NCI-H1105 (cell line): ENCODE measurements around the gene GPHA2.
"Not testable (repeated sequence)": the region's sequence is repeated elsewhere in the genome, so short reads cannot be mapped to it uniquely, and the experiment has no call there.

Experiments
- DNase-seq: peaks from one replicate; lab custom pipeline; 2025; lab: John Stamatoyannopoulos, UW

The GPHA2 gene, protein sequence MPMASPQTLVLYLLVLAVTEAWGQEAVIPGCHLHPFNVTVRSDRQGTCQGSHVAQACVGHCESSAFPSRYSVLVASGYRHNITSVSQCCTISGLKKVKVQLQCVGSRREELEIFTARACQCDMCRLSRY

DNA sequence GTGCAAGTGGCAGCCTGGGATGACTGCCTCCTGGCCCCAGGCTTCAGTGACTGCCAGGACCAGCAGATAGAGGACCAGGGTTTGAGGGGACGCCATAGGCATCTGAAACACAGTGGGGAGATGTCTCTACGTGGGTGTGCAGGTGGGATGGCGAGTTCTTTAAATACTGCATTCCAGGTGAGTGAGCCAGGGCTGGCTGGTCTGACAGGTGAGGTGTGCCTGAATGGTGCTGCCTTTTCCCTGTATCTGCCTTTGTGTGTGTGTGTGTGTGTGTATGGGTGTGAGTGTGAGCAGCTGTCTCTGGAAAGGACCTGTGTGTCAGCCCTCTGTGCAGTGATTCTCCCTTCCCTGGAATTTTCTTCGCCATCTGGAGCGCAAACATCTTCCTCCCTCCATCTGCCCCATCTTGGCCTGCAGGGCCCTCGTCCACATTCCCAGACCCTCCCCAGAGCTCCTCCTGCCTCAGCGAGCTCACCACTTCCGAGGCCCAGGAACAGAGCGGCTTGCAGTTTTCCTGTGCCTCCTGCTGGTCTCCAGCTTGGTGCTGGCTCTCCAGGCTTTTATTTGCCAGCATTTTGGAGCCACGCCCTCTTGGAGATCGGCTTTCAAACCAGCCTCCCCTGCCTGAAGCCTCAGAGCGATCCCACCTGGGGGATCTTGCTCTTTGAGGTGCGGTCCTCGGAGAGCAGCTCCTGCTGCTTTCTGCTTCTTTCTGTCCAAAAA, at the start of gene GPHA2:
TSS of gene GPHA2 (minus strand) at position 535 of the 723 bp plus-strand sequence. CDS start at position 102, 433 bp downstream.
- DNase-seq, result no peak

DNA sequence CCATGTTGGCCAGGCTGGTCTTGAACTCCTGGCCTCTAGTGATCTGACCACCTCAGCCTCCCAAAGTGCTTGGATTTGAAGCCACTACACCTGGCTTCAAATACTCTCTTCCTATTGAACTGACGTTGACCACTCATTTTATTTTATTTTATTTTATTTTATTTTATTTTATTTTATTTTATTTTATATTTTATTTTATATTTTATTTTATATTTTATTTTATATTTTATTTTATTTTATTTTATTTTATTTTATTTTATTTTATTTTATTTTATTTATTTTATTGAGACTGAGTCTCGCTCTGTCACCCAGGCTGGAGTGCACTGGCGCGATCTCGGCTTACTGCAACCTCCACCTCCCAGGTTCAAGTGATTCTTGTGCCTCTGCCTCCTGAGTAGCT, 47.6 kb upstream of the GPHA2 start:
- DNase-seq, result not testable (repeated sequence)

DNA sequence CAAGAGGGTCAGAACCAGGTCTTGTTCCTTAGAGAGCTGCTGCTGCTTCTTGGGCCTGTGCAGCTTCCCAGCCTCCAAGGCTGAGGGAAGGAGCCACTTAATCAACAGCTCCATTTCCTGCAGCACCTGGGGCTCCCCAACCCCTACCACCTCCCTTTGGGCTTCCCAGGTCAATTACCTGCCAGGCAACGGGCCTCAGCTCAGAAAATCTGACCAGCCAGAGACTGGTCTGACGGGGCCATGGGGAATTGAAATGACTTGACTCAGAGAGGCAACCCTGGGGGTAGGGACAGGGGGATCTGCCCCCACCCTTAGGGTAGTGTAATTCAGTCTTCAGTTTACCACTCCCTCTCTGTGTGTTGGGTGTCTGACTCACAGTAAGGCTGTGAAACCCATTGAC, 41.0 kb upstream of the GPHA2 start:
- no peak for DNase-seq

DNA sequence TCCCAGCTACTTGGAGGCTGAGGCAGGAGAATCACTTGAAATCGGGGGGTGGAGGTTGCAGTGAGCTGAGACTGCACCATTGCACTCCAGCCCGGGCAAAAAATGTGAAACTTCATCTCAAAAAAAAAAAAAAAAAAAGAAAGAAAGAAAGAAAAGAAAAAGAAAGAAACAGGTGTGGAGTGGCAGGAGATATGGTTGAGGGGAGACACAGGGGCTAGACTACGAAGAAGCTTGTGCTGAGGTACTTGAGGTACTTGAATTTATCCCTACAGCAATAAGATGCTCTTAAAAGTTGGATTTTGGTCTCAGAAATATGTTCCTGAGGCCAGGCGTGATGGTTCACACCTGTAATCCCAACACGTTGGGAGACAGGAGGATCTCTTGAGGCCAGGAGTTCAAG, 38.4 kb upstream of the GPHA2 start:
- no peak for DNase-seq

DNA sequence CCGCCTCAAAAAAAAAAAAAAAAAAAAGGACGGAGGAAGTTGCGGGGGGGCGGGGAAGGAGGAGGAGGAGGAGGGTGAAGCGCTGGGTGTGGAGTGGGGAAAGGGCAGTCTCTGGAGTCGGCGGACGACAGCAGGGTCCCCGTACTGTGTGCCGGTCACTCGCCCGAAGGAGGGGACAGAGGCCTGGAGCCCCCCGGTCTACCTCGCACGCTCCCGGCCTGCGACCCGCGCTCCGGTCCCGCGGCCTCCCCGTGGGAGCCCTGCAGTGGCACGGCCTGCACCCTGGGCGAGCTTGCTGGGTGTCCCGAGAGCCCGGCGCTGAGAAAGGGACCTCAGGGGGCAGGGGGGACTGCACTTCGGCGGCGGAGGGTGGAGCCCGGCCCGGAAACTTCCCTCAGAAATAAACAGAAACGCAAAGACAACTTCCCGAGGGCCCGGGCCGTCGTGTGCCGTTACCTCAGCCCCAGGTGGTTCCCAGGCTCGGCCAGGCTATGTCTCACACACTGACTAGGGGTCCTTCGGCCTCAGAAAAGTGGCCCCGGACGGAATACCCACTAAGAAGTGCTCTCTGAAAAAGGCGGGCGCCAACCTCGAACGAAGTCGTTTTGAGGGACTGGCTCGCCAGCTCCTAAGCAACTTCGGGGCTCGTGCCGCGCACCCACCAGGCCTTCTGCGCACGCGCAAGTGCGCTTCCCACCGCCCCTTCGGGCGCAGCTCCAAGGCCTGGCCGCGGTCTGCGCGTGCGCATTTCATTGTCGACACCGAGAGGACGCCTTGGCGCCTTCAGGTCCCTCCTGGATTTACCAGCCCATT, 35.9 kb upstream of the GPHA2 start, which contains the start of gene MAJIN:
TSS of gene MAJIN (minus strand) at position 688 of the 813 bp plus-strand sequence. CDS start 12,703 bp downstream, outside the sequence.
- DNase-seq, result no peak

DNA sequence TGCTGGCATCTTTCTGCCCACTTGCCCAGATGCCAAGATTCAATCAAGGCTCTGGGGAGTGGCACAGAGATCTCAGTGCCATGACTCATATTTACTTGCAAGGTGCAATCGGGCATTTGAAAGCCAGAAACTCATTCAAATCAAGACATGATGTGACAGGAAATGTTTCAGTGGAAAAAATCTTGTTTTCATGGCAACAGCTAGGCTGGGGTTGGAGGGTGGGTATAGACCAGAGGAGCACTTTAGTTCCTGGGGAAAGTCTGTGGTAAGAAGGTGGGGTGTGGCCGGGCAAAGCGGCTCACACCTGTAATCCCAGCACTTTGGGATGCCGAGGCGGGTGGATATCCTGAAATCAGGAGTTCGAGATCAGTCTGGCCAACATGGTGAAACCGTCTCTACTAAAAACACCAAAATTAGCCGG, 35.0 kb upstream of the GPHA2 start:
- no peak for DNase-seq

DNA sequence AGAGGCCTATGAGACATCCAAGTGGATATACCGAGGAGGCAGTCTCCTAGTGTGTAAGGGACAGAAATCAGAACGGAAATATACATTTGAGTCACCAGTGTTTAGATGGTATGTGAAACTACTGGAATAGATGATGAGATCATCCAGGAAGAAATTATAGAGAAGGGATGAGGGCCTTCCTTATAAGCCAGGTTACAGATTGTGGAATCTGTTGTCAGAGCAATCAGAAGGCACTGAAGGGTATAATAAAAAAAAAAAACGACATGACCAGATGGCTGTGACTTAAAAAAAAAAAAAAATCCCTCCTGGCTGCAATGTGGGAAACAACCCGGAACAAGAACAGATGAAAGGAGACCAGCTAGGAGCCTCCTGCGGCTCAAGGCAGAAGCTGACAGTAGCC, 33.5 kb upstream of the GPHA2 start:
- no peak for DNase-seq

DNA sequence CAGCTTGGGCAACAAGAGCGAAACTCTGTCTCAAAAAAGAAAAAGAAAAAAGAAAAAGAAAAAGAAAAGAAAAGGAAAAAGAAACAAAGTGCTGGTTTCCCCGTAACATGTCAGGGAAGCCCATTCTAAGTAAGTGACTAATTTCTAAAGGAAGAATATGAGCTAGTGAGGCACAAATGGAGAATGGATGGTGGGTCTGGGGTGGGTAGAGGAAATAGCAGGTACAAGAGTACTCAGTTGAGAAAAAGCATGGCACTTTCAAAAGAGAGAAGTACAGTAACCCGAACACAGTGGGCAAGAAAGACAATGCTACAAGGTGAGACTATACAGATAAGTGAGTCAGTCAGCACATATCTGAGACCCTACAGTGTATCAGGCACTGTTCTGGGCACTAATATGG, 31.7 kb upstream of the GPHA2 start:
- DNase-seq, result no peak

DNA sequence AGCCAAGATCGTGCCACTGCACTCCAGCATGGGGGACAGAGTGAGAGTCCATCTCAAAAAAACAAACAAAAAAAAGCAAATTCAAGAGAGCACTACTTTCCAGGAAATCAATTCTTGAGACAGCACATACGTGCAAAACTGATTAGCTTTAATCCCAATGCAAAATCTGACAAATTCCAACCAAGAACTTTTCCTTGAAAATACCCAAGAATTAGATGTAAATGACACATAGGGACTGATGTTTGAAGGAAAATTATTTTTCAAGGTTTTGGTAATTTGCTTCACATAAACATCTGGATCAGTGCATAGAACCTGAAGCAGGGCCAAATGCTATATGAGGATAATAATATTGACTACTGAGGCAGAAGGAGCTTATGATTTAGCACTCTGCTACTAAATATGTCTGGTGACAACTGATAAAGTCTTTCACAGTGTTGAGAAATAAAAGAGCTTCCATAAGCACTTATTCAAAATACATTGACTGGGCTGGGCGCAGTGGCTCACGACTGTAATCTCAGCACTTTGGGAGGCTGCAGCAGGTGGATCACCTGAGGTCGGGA, 27.5 kb upstream of the GPHA2 start:
- DNase-seq, result no peak

DNA sequence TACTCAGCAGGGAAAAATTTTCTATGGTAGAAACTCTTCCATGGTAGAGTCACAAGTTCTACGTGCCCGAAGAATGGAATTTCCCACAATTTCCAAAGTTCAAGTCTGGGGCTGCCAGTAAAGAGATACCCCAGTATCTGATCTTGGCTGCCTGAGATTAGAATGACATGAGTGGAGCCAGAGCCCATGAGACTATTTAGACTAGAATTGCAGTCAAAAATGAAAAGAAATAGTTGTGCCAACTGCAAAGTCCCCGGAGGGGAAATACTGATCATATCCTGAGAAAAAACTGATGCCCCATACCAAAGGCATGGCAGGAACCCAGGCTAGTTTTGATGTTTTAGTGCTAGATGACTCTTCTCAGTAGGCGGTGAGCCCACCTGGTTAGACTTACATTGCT, 25.0 kb upstream of the GPHA2 start:
- no peak for DNase-seq

DNA sequence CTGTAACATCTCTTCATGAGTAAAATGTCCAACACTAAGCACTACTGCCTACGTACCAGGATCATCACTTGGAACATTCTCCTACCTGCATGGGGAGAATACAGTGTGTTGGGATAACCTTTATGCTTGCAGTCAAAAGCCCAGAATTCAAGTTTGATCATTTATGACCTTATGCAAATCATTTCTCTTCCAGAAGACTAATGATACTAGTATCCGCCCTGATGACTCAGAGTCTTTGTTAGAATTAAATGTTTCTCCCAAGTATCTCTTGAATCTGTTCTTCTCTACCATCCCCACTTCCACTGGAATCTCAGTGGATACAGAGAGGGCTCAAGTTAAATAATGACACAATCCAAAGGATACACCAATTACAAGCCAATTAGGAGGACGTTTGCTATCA, 23.8 kb upstream of the GPHA2 start:
- DNase-seq, result no peak

DNA sequence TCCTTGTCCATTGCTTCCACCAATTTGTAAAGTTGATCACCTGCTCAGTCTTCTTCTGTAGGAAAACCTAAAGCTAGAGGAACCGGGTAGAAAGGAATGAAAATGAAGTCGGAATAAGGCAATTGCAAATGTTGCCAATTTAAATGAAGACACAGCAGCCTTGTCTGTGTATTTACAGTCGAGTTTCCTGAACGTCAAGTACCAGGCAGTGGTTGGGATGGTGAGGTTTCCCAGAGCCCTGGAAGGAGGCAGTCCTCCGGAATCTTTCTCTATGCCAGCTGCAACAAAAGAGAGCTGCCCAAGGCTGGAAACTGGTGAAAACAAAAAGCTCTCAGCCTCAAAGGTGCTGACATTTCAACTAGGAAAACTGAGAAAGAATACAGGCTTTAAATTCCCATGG, 18.5 kb upstream of the GPHA2 start:
- no peak for DNase-seq

DNA sequence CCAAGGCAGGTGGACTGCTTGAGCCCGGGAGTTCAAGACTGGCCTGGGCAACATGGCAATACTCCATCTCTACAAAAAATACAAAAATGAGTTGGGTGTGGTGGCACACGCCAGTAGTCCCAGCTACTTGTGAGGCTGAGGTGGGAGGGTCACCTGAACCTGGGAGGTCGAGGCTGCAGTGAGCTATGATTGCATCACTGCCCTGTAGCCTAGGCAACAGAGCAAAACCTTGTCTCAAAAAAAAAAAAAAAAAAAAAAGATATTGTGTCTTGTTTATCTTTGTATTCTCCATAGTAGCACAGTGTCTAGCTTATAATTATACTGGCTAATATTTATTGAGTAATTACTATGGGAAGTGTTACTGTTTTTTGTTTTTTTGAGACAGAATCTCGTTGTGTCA, 15.8 kb upstream of the GPHA2 start:
- DNase-seq, result no peak

DNA sequence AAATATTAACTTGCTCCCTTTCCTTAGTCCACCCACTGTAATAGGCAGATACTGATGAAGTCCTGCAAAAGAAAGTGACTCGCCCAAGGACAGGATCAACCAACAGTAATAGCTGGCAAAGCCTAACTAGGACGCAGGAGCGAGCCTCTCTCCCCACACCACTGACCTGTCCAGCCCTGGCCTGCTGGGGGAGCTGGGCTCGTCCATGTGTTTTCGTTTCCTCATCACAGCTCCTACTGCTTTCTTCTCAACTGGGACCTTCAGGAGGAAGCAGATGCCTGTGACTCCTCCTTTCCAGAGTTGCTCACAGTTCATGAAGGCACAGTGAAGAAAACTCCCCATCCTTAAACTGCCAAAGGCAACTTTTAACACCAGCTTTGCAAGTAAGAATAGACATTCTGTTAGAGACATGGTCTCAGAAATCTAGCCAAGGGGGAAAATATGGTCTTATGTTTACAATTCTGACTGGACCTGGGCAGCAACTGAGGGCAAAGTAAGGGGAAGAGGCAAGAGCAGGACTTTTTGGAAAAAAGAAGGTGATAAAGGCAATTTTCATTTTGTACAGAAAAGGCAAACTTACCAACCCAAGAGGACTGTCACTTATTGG, 11.6 kb upstream of the GPHA2 start:
- no peak for DNase-seq

DNA sequence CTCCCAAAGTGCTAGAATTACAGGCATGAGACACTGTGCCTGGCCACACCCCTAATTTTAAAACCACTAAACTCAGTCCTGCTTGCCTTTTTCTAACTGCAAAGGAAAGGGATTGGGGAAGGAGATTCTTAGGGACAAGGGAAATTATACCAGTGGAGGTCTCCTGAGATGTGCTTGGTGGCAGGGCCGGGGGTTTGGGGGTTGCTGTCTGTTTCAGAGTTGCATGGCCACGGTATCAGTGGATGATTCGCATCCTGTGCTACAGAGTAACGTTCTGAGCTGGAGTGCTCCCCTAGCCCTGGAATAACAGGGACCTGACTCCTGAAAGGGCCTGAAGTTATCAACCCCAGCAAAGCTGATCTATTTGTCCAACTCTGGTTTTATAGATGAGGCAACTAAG, 846 bp upstream of the GPHA2 start:
- no peak for DNase-seq

DNA sequence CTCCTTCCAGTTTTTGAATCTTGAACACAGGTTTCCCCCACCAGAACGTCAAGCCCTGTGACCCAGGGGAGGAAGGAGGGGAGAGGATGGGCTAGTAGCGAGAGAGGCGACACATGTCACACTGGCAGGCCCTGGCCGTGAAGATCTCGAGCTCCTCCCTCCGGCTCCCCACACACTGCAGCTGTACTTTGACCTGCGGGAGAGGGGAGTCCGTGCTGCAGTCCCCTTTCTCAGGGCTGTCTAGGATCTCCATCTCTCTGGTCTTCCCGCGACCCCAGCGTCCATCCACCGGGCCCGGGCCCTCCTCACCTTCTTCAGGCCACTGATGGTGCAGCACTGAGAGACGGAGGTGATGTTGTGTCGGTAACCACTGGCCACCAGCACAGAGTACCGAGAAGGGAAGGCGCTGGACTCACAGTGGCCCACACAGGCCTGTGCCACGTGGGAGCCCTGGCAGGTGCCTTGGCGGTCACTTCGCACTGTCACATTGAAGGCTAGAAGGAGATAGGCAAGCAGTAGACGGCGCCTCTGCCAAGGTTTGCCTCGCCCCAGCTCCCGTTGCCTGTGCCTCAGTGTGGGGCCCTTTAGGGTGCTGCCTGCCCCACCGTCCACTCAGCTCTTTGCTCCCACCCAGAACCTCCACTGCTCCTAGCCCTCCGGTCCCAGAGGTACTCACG, 873 bp downstream of the GPHA2 start:
- no peak for DNase-seq

DNA sequence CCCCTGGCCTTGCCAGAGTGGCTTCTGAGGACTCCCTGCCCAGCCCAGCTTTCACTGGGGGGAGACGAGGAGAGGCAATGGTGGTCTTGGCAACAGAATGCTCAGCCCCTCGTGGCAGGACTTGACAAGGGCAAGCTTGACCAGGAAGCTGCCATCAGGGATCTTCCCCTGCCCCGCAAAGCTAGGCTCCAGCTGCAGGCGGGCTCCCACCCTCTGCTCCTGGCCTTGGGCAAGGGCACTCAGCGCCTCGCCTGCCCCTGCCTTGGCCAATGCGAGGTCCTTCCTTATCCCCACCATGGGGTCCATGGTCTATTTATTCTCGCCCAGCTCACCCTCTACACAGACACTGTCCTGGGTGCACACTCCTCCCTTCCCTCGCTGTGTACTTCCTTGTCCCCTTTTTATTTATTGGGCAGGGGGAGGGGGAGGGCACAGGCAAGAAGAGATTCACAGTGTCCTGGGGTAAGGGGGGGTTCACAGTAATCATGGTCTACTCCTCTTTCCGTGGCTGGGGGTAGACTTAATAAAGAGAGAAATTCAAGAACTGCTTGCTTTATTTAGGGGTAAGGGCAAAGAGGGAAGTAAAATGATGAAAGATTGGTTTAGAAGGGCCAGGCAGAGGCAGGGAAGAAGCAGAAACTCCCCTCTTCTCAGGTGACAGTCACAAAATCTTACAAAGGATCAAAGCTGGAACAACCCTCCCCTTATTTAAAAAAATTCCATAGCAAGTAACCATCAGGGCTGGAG, 1.6 kb downstream of the GPHA2 start:
- DNase-seq, result no peak

DNA sequence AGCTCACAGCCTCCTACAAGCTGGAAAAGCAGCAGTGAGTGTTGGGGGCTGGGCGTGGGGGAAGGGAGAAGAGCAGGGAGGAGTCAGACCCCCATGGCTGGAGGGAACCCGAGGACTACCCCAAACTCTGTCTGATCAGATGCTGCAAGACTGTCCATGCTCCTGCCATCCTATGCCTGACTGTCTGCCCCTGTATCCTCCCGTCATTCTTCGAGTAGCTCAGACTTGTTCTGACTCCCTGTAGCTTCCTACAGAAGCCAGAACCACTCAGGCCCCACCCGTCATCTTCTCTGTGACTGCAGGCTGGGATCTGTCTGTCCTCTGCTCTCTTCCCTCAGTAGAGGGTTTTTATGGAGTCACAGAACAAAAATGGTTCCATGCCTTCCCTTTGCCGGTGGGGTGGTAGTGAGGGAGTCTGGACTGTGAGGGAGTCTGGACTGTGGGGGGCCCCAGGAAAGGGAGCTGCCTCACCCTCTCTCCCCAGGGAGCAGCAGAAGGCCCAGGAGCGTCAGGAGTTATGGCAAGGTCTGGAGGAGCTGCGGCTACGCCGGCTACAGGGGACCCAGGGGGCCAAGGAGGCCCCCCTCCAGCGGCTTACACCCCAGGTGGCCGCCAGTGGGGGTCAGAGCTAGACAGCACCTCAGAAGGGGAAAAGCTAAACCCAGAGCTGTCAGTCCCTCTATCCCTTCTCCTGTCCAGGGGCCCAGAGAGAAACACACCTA, 2.3 kb downstream of the GPHA2 start:
- no peak for DNase-seq

DNA sequence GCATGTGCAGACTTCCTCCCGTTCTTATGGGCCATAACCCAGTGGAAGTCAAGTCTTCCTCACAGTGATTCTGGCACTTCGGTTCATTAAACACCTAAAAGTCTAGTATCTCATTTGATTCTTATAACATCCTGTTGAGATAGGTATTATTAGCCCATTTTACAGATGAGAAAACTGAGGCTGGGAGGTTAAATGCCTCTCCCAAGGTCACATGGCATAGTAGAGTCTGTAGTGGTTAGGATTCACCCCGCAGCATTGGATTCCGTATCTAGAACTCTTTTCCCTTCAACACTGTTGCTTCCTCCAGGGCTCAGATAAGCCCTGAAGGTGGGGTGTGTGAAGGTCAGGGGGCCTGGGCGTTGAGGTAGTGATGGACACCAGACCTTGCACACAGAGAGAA, 3.4 kb downstream of the GPHA2 start:
- DNase-seq, result no peak

DNA sequence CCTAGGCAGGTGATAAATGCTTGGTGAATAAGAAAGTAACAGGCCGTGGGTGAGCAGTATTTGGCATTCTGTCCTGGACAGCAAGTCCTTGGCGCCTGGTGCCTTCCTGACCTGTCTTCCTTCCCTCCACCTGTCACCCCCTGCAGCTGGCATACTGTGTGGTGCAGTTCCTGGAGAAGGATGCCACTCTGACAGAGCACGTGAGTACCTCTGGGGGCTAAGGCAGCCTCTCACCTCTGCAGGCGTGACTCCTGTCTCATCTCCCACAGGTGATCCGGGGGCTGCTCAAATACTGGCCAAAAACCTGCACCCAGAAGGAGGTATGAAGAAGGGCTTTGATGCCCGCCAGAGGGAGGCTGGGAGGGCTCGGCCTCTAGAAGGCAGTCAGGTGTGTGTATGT, 4.4 kb downstream of the GPHA2 start:
- DNase-seq, result no peak
